HFF-Myc (cell line): ENCODE data around the gene VPS13A.

Source experiments
- DNase-seq: peaks from one replicate; pipeline ENCODE4 v3.0.0-alpha.2; 2011; ENCODE audit warnings: low read depth; ENCODE audit errors: extremely low read depth
- H3K4me3 ChIP-seq: replicated peaks from 2 replicates; pipeline ENCODE4 v1.5.1; 2011; ENCODE audit warnings: low read depth, mild to moderate bottlenecking, control low read depth, low read length
- TF ChIP-seq, protein P1 (sequence below): IDR thresholded peaks from 2 replicates; pipeline ENCODE4 v1.5.1; 2012; ENCODE audit warnings: mild to moderate bottlenecking, low read depth, low read length, control low read depth; ENCODE audit errors: missing control alignments

The VPS13A gene

GRCh38 chr9:77417566-77417965, 240.2 kb downstream of the VPS13A start:
- H3K4me3 ChIP-seq, result no peak overlapping the region
- TF ChIP-seq, protein P1, sequence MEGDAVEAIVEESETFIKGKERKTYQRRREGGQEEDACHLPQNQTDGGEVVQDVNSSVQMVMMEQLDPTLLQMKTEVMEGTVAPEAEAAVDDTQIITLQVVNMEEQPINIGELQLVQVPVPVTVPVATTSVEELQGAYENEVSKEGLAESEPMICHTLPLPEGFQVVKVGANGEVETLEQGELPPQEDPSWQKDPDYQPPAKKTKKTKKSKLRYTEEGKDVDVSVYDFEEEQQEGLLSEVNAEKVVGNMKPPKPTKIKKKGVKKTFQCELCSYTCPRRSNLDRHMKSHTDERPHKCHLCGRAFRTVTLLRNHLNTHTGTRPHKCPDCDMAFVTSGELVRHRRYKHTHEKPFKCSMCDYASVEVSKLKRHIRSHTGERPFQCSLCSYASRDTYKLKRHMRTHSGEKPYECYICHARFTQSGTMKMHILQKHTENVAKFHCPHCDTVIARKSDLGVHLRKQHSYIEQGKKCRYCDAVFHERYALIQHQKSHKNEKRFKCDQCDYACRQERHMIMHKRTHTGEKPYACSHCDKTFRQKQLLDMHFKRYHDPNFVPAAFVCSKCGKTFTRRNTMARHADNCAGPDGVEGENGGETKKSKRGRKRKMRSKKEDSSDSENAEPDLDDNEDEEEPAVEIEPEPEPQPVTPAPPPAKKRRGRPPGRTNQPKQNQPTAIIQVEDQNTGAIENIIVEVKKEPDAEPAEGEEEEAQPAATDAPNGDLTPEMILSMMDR, result no peak
- no peak for DNase-seq

DNA sequence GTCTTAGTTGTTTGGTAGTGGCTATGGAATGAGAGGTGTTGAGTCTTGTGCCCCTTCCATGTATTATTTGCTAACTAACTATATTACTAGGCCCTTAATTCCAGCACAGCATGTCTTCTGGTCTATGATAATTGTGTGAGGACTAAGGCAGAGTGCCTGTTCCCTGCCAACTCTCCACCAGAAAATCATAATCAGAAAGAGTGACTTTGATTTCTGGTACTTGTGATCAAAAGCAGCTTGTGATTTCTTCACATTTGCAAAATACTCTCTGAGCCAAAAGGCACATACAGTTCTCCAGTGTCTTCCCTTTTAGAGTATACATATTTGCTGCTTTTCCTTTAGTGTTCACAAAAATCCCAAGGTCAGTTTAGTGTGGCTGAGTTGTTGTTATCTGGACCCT, 240.9 kb downstream of the VPS13A start:
- no peak overlapping the region for H3K4me3 ChIP-seq
- TF ChIP-seq, protein P1, result no peak
- DNase-seq, result no peak

- H3K4me3 ChIP-seq, result no peak overlapping the region
- TF ChIP-seq, protein P1, result no peak
- no peak for DNase-seq
Observed at GRCh38 chr9:77420641-77421040, 243.3 kb downstream of the VPS13A start.

DNA sequence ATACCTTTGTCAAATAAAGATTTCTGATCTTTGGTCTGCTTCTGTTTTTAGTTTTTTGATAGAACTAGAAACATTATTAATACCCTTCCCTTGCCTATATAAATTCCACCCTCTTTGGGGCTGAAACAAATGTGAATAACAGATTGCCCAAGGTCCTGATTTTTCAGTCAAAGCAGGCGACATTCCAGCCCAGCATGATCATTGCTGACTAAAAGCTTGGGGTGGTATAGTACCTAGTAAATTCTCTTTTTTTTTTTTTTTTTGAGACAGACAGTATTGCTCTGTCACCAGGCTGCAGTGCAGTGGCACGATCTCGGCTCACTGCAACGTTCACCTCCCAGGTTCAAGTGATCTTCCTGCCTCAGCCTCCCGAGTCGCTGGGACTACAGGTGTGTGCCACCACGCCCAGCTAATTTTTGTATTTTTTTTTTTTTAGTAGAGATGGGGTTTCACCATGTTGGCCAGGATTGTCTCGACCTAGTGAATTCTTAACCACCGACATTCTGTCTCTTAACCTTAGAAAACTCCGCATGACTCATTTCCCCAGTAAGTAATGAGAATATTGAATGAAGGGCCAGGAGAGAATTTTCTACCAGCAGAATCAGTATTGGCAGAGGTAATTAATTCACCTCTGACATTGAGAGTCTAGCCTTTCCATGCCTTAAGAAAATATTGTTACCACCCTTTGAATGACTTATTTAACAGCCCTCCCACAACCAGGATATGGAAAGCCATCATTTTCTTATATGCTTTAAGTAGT, 244.4 kb downstream of the VPS13A start:
- TF ChIP-seq, protein P1, result no peak
- no peak for DNase-seq
- no peak overlapping the region for H3K4me3 ChIP-seq

- no peak for DNase-seq
- H3K4me3 ChIP-seq, result no peak overlapping the region
- TF ChIP-seq, protein P1, result no peak
Observed at GRCh38 chr9:77422969-77423368, 245.6 kb downstream of the VPS13A start.

- no peak overlapping the region for H3K4me3 ChIP-seq
- DNase-seq, result no peak
- TF ChIP-seq, protein P1, result no peak
Observed at GRCh38 chr9:77423841-77424240, 246.5 kb downstream of the VPS13A start.

GRCh38 chr9:77424993-77425392, 247.7 kb downstream of the VPS13A start:
- TF ChIP-seq, protein P1, result no peak
- H3K4me3 ChIP-seq, result no peak overlapping the region
- DNase-seq, result no peak
